Vagina (tissue), 2 donors: Measurements from ENCODE around the gene SCFD2. TPM values are rescaled to one million over a fixed set of nuclear protein-coding genes. Genes with fewer than 3 reads are reported as not detected.

Source experiments
- DNase-seq, 2 donors: peaks; one replicate each; pipeline ENCODE4 v3.0.0-alpha.2; 2017; ENCODE audit errors: extremely low spot score in 2 of 2
- H3K27ac ChIP-seq: fragments of 200-600 bp; sonication (generic); one replicate; pipeline ENCODE4 v1.5.1; 2019
- H3K27me3 ChIP-seq: fragments of 200-600 bp; sonication (generic); one replicate; pipeline ENCODE4 v1.5.1; 2019
- H3K36me3 ChIP-seq, 2 donors: fragments of 200-600 bp; sonication (generic); one replicate each; pipeline ENCODE4 v1.5.1; 2017 to 2019
- H3K4me1 ChIP-seq: fragments of 200-600 bp; sonication (generic); one replicate; pipeline ENCODE4 v1.5.1; 2019
- H3K4me3 ChIP-seq, 2 donors: fragments of 200-600 bp; sonication (generic); 1 replicate in 1 of 2; 2 replicates in 1 of 2; pipeline ENCODE4 v1.5.1; 2016 to 2019
- H3K9me3 ChIP-seq: fragments of 200-600 bp; sonication (generic); one replicate; pipeline ENCODE4 v1.5.1; 2019
- CTCF ChIP-seq, 3 experiments: fragments of 450-650 bp in 2 of 3; fragments of 200-600 bp in 1 of 3; sonication (generic) in 1 of 3; IDR thresholded peaks; one replicate each; pipeline ENCODE4 v1.5.1; 2017 to 2019; ENCODE audit warnings: antibody characterized with exemption in 3 of 3, mild to moderate bottlenecking in 2 of 3, moderate library complexity in 2 of 3
- POLR2A ChIP-seq, 2 donors: fragments of 450-650 bp; IDR thresholded peaks; one replicate each; pipeline ENCODE4 v1.6.1; 2017; ENCODE audit warnings: antibody characterized with exemption in 2 of 2, mild to moderate bottlenecking in 2 of 2, moderate library complexity in 2 of 2
- POLR2AphosphoS5 ChIP-seq, 2 donors: sonication (generic); formaldehyde crosslinking; IDR thresholded peaks; one replicate each; pipeline ENCODE4 v1.9.0; 2017; ENCODE audit warnings: antibody characterized with exemption in 2 of 2, mild to moderate bottlenecking in 2 of 2, low read depth in 1 of 2; ENCODE audit not compliant: insufficient read depth in 1 of 2
- intact Hi-C: fragments of 100-400 bp; cut with DNase I; formaldehyde crosslinking; loops from one replicate; pipeline ENCODE4 v1.15.1; 2023
- total RNA-seq: library from RNA; depleted of rRNA; stranded (reverse); fragments of >200 nt; gene quantifications from one replicate; pipeline ENCODE4 v1.2.3, GENCODE V29; 2016

SCFD2 gene
- total RNA-seq, 1 donor from 2014 or later, result 33.1 TPM

- H3K4me3 ChIP-seq, result no peak overlapping the region
- no peak overlapping the region for H3K27ac ChIP-seq
- no peaks in the 10 kb centered on the region for H3K4me1 ChIP-seq
- H3K27me3 ChIP-seq, result no peaks in the 10 kb centered on the region
- no peaks in the 10 kb centered on the region for H3K36me3 ChIP-seq
- H3K9me3 ChIP-seq, result no peaks in the 10 kb centered on the region
- intact Hi-C loops, result no loop called here
- no peak for TF ChIP-seq POLR2AphosphoS5 (IDR thresholded peaks at IDR 0.05; ENCODE audit: insufficient read depth in 1 of 2, low read depth in 1 of 2)
- no peak for TF ChIP-seq CTCF (IDR thresholded peaks at IDR 0.05)
- no peak for TF ChIP-seq POLR2A (IDR thresholded peaks at IDR 0.05)
- DNase-seq, result no peak
These were observed 399.1 kb downstream of the SCFD2 start for GRCh38 chr4:52966781-52967180.

GRCh38 chr4:52966172-52966571 is 399.7 kb downstream of the SCFD2 start:
- H3K27me3 ChIP-seq, result no peaks in the 10 kb centered on the region
- H3K27ac ChIP-seq, result no peak overlapping the region
- H3K4me3 ChIP-seq, result no peak overlapping the region
- TF ChIP-seq CTCF (IDR thresholded peaks at IDR 0.05), result no peak
- no peak for TF ChIP-seq POLR2A (IDR thresholded peaks at IDR 0.05)
- no peak for TF ChIP-seq POLR2AphosphoS5 (IDR thresholded peaks at IDR 0.05; ENCODE audit: insufficient read depth in 1 of 2, low read depth in 1 of 2)
- no peaks in the 10 kb centered on the region for H3K4me1 ChIP-seq
- no peak for DNase-seq
- no peaks in the 10 kb centered on the region for H3K36me3 ChIP-seq
- intact Hi-C loops, result no loop called here
- no peaks in the 10 kb centered on the region for H3K9me3 ChIP-seq

GRCh38 chr4:52964561-52965101 is 401.2 kb downstream of the SCFD2 start:
- TF ChIP-seq POLR2A (IDR thresholded peaks at IDR 0.05), result no peak
- TF ChIP-seq POLR2AphosphoS5 (IDR thresholded peaks at IDR 0.05; ENCODE audit: insufficient read depth in 1 of 2, low read depth in 1 of 2), result no peak
- TF ChIP-seq CTCF (IDR thresholded peaks at IDR 0.05), result no peak
- Histone ChIP-seq H3K4me3 (no peak overlapping the region), H3K27me3 (no peaks in the 10 kb centered on the region), H3K27ac (no peak overlapping the region), H3K36me3 (no peaks in the 10 kb centered on the region), H3K9me3 (no peaks in the 10 kb centered on the region), H3K4me1 (no peaks in the 10 kb centered on the region)
- intact Hi-C loops, result no loop called here
- peak in 1 of 2 donors; percentile 20 for DNase-seq

GRCh38 chr4:52964011-52964410 is 401.9 kb downstream of the SCFD2 start:
- Histone ChIP-seq H3K27ac (no peak overlapping the region), H3K27me3 (no peaks in the 10 kb centered on the region), H3K4me3 (no peak overlapping the region), H3K36me3 (no peaks in the 10 kb centered on the region), H3K9me3 (no peaks in the 10 kb centered on the region), H3K4me1 (no peaks in the 10 kb centered on the region)
- intact Hi-C loops, result no loop called here
- DNase-seq, result no peak
- TF ChIP-seq CTCF (IDR thresholded peaks at IDR 0.05) (no peak), POLR2A (IDR thresholded peaks at IDR 0.05) (no peak), POLR2AphosphoS5 (IDR thresholded peaks at IDR 0.05; ENCODE audit: insufficient read depth in 1 of 2, low read depth in 1 of 2) (no peak)

GRCh38 chr4:52962721-52963120 is 403.1 kb downstream of the SCFD2 start:
- TF ChIP-seq POLR2AphosphoS5 (IDR thresholded peaks at IDR 0.05; ENCODE audit: insufficient read depth in 1 of 2, low read depth in 1 of 2) (no peak), CTCF (IDR thresholded peaks at IDR 0.05) (no peak), POLR2A (IDR thresholded peaks at IDR 0.05) (no peak)
- H3K27me3 ChIP-seq, result no peaks in the 10 kb centered on the region
- no peaks in the 10 kb centered on the region for H3K9me3 ChIP-seq
- H3K4me1 ChIP-seq, result peaks cover 7% of the 10 kb centered on the region
- no peak for DNase-seq
- H3K27ac ChIP-seq, result no peak overlapping the region
- no peak overlapping the region for H3K4me3 ChIP-seq
- H3K36me3 ChIP-seq, result no peaks in the 10 kb centered on the region
- intact Hi-C loops, result no loop called here
